H9 (cell line): ENCODE data around the gene CNIH2. TPM values are rescaled to one million over a fixed set of nuclear protein-coding genes. Genes with fewer than 3 reads are reported as not detected.

Experiments used
- DNase-seq: peaks from one replicate; pipeline ENCODE4 v3.0.0-alpha.2; 2017
- H2AFZ ChIP-seq: one replicate; pipeline ENCODE4 v1.6.1; 2013; ENCODE audit warnings: mild to moderate bottlenecking, low read length, control low read depth, moderate library complexity
- H2AK5ac ChIP-seq: 2 replicates; pipeline ENCODE4 v1.6.1; 2013; ENCODE audit warnings: low read length, control low read depth, mixed read lengths; ENCODE audit not compliant: insufficient read length
- H2BK120ac ChIP-seq: one replicate; pipeline ENCODE4 v1.6.1; 2013; ENCODE audit warnings: low read depth, mild to moderate bottlenecking, low read length, control low read depth, inconsistent platforms; ENCODE audit not compliant: poor library complexity, severe bottlenecking
- H2BK12ac ChIP-seq: 2 replicates; pipeline ENCODE4 v1.6.1; 2013; ENCODE audit warnings: low read length, control low read depth, mixed read lengths, low read depth; ENCODE audit not compliant: insufficient read length
- H2BK15ac ChIP-seq: 2 replicates; pipeline ENCODE4 v1.6.1; 2013; ENCODE audit warnings: low read depth, low read length, control low read depth
- H2BK20ac ChIP-seq: one replicate; pipeline ENCODE4 v1.6.1; 2013; ENCODE audit warnings: low read depth, mild to moderate bottlenecking, low read length, control low read depth, inconsistent platforms; ENCODE audit not compliant: poor library complexity, severe bottlenecking
- H2BK5ac ChIP-seq: 2 replicates; pipeline ENCODE4 v1.6.1; 2013; ENCODE audit warnings: low read length, control low read depth, mixed read lengths; ENCODE audit not compliant: insufficient read length
- H3K14ac ChIP-seq: 2 replicates; pipeline ENCODE4 v1.6.1; 2013; ENCODE audit warnings: low read length, control low read depth; ENCODE audit not compliant: insufficient read depth
- H3K18ac ChIP-seq: 2 replicates; pipeline ENCODE4 v1.6.1; 2013; ENCODE audit warnings: low read depth, mild to moderate bottlenecking, mixed read lengths, low read length, control low read depth; ENCODE audit not compliant: insufficient read length
- H3K23ac ChIP-seq: 2 replicates; pipeline ENCODE4 v1.6.1; 2013; ENCODE audit warnings: low read length, control low read depth, mixed read lengths, low read depth; ENCODE audit not compliant: insufficient read length
- H3K23me2 ChIP-seq: 2 replicates; pipeline ENCODE4 v1.6.1; 2013; ENCODE audit warnings: low read depth, mild to moderate bottlenecking, mixed read lengths, low read length, control low read depth; ENCODE audit not compliant: insufficient read length, poor library complexity, severe bottlenecking
- H3K27ac ChIP-seq: 2 replicates; pipeline ENCODE4 v1.5.1; 2013; ENCODE audit warnings: low read length, control low read depth, mixed read lengths, low read depth; ENCODE audit not compliant: insufficient read length
- H3K27me3 ChIP-seq: 2 replicates; pipeline ENCODE4 v1.6.1; 2013; ENCODE audit warnings: low read length, control low read depth, inconsistent platforms; ENCODE audit not compliant: insufficient read depth
- H3K4ac ChIP-seq: 2 replicates; pipeline ENCODE4 v1.6.1; 2013; ENCODE audit warnings: low read depth, mild to moderate bottlenecking, control low read depth, inconsistent platforms, low read length, moderate library complexity
- H3K4me1 ChIP-seq: 2 replicates; pipeline ENCODE4 v1.6.1; 2013; ENCODE audit warnings: low read length, control low read depth, inconsistent platforms; ENCODE audit not compliant: insufficient read depth
- H3K4me2 ChIP-seq: 2 replicates; pipeline ENCODE4 v1.6.1; 2013; ENCODE audit warnings: low read length, control low read depth, mixed read lengths; ENCODE audit not compliant: insufficient read length, insufficient read depth
- H3K56ac ChIP-seq: 2 replicates; pipeline ENCODE4 v1.6.1; 2013; ENCODE audit warnings: low read depth, mild to moderate bottlenecking, mixed read lengths, low read length, control low read depth; ENCODE audit not compliant: insufficient read length
- H3K79me1 ChIP-seq: 2 replicates; pipeline ENCODE4 v1.6.1; 2013; ENCODE audit warnings: low read depth, mild to moderate bottlenecking, moderate library complexity, low read length, control low read depth, inconsistent platforms; ENCODE audit not compliant: insufficient read depth, poor library complexity, severe bottlenecking
- H3K79me2 ChIP-seq: 2 replicates; pipeline ENCODE4 v1.6.1; 2013; ENCODE audit warnings: low read length, control low read depth, inconsistent platforms; ENCODE audit not compliant: insufficient read depth
- H3K9ac ChIP-seq: 2 replicates; pipeline ENCODE4 v1.6.1; 2013; ENCODE audit warnings: low read length, control low read depth, mixed read lengths; ENCODE audit not compliant: insufficient read length; ENCODE audit errors: extremely low read depth
- H3K9me3 ChIP-seq: one replicate; pipeline ENCODE4 v1.6.1; 2013; ENCODE audit warnings: low read depth, low read length, inconsistent platforms; ENCODE audit not compliant: control insufficient read depth
- H3T11ph ChIP-seq: one replicate; pipeline ENCODE4 v1.6.1; 2013; ENCODE audit warnings: mild to moderate bottlenecking, low read length, control low read depth, inconsistent platforms
- H4K20me1 ChIP-seq: one replicate; pipeline ENCODE4 v1.6.1; 2013; ENCODE audit not compliant: control insufficient read depth, insufficient read length, insufficient read depth
- H4K5ac ChIP-seq: 2 replicates; pipeline ENCODE4 v1.6.1; 2013; ENCODE audit warnings: low read depth, mild to moderate bottlenecking, mixed read lengths, low read length, control low read depth; ENCODE audit not compliant: insufficient read length
- H4K8ac ChIP-seq: replicated peaks from 2 replicates; pipeline ENCODE4 v1.6.1; 2013; ENCODE audit warnings: low read length, control low read depth, mixed read lengths, low read depth; ENCODE audit not compliant: insufficient read length
- H4K91ac ChIP-seq: 2 replicates; pipeline ENCODE4 v1.6.1; 2013; ENCODE audit warnings: low read depth, mild to moderate bottlenecking, moderate library complexity, mixed read lengths, low read length, control low read depth; ENCODE audit not compliant: insufficient read length
- H3K27ac Mint-ChIP-seq, 3 experiments: 2 replicates in 2 of 3; 3 replicates in 1 of 3; pipeline ENCODE4 v1.8.0; 2020 to 2021; ENCODE audit warnings: mixed read lengths in 3 of 3, mild to moderate bottlenecking in 1 of 3, moderate library complexity in 1 of 3
- H3K27me3 Mint-ChIP-seq: 2 replicates; pipeline ENCODE4 v1.8.0; 2021; ENCODE audit warnings: low read depth, mild to moderate bottlenecking, moderate library complexity, mixed read lengths
- H3K36me3 Mint-ChIP-seq, 3 experiments: 2 replicates in 2 of 3; 3 replicates in 1 of 3; pipeline ENCODE4 v1.8.0; 2020 to 2021; ENCODE audit warnings: low read depth in 3 of 3, mixed read lengths in 3 of 3; ENCODE audit not compliant: insufficient read depth in 1 of 3
- H3K4me1 Mint-ChIP-seq, 2 experiments: 2 replicates each; pipeline ENCODE4 v1.8.0; 2020; ENCODE audit warnings: mixed read lengths in 2 of 2
- H3K4me3 Mint-ChIP-seq, 2 experiments: 2 replicates in 1 of 2; 3 replicates in 1 of 2; pipeline ENCODE4 v1.8.0; 2020 to 2021; ENCODE audit warnings: mild to moderate bottlenecking in 2 of 2, mixed read lengths in 2 of 2, moderate library complexity in 1 of 2
- H3K9me3 Mint-ChIP-seq, 2 experiments: 2 replicates in 1 of 2; 3 replicates in 1 of 2; pipeline ENCODE4 v1.8.0; 2020; ENCODE audit warnings: mild to moderate bottlenecking in 2 of 2, mixed read lengths in 2 of 2, moderate library complexity in 1 of 2
- WGBS: extraction: QIAGEN DNeasy Blood & Tissue Kit; methylation state at CpG from one replicate; pipeline ENCODE4 v1.1.7; 2013; ENCODE audit warnings: missing lambda C conversion rate, low lambda C conversion rate, mixed read lengths; ENCODE audit not compliant: insufficient read length; ENCODE audit errors: extremely low coverage; 5-methylcytosine and 5-hydroxymethylcytosine counted together
- total RNA-seq: library from RNA; stranded (reverse); gene quantifications from 2 replicates; pipeline ENCODE4 v1.2.1, GENCODE V29; 2021
- TF ChIP-seq, protein P1 (sequence below): fragments of 200-600 bp; sonication (generic); conservative IDR thresholded peaks from 3 replicates; pipeline ENCODE4 v1.8.0; 2021; ENCODE audit warnings: antibody characterized with exemption, mild to moderate bottlenecking

CNIH2 gene
- total RNA-seq, 1 experiment from 2014 or later: 12.0 TPM

DNA sequence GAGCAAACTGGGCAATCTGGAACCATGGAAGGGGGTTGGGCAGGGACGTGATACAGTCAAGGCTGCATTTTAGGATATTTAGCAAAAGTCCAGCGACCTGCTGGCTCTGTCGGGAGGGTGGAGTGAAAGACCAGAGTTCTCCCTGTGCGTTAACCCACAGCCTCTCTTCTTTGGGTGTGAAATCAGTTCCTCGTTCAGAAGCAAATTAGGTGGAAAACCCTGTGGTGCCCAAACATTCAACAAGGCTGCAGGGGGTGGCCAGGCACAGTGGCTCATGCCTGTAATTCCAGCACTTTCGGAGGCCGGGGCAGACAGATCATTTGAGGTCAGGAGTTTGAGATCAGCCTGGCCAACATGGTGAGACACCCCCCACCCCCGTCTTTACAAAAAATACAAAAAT is 19.6 kb downstream of the CNIH2 start:
- peak overlapping the region in 1 of 2 experiments; percentile 10; a peak in 2 of 5 replicates for H3K4me3 Mint-ChIP-seq
- no CpG with 5 or more reads among the region's 8 CpGs for WGBS

More for the DNA sequence above, 19.6 kb downstream of the CNIH2 start:
- Histone ChIP-seq H4K20me1 (no peaks in the 10 kb centered on the region), H3K9me3 (no peaks in the 10 kb centered on the region), H3K79me2 (no peaks in the 10 kb centered on the region), H4K8ac (no peak overlapping the region), H3K9ac (no peak overlapping the region), H2AFZ (no peak overlapping the region), H3T11ph (no peak overlapping the region), H3K27me3 (no peaks in the 10 kb centered on the region; the same call in 1 of the 2 replicates), H2BK5ac (no peak overlapping the region), H3K4ac (no peak overlapping the region), H3K23ac (no peak overlapping the region), H4K91ac (no peak overlapping the region), H3K27ac (no peak overlapping the region), H2BK12ac (no peak overlapping the region), H3K79me1 (no peaks in the 10 kb centered on the region), H3K56ac (no peak overlapping the region), H3K14ac (no peak overlapping the region), H3K4me1 (no peaks in the 10 kb centered on the region; the same call in 1 of the 2 replicates), H2AK5ac (no peak overlapping the region), H2BK120ac (no peak overlapping the region), H3K18ac (no peak overlapping the region), H3K4me2 (no peak overlapping the region), H3K23me2 (no peaks in the 10 kb centered on the region), H2BK20ac (no peak overlapping the region), H2BK15ac (no peak overlapping the region), H4K5ac (no peak overlapping the region)
- Mint-ChIP-seq H3K36me3 (peaks cover 0 to under 1% (median 0%) of the 10 kb centered on the region in 3 experiments; a peak in 1 of 7 replicates), H3K9me3 (no peaks in the 10 kb centered on the region), H3K27me3 (peaks cover 17% of the 10 kb centered on the region), H3K27ac (peak overlapping the region in 2 of 3 experiments; percentile 27 to 28; a peak in 2 of 7 replicates), H3K4me1 (peaks cover 14 to 23% of the 10 kb centered on the region in 2 experiments)
- no peak for DNase-seq
- TF ChIP-seq, protein P1, sequence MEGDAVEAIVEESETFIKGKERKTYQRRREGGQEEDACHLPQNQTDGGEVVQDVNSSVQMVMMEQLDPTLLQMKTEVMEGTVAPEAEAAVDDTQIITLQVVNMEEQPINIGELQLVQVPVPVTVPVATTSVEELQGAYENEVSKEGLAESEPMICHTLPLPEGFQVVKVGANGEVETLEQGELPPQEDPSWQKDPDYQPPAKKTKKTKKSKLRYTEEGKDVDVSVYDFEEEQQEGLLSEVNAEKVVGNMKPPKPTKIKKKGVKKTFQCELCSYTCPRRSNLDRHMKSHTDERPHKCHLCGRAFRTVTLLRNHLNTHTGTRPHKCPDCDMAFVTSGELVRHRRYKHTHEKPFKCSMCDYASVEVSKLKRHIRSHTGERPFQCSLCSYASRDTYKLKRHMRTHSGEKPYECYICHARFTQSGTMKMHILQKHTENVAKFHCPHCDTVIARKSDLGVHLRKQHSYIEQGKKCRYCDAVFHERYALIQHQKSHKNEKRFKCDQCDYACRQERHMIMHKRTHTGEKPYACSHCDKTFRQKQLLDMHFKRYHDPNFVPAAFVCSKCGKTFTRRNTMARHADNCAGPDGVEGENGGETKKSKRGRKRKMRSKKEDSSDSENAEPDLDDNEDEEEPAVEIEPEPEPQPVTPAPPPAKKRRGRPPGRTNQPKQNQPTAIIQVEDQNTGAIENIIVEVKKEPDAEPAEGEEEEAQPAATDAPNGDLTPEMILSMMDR: no peak
